GM12801 (cell line): ENCODE data around the gene NME7.

ENCODE experiments used
- CTCF ChIP-seq: IDR thresholded peaks from one replicate; pipeline ENCODE4 v1.5.1; 2011; ENCODE audit warnings: control low read depth; ENCODE audit not compliant: insufficient read length; ENCODE audit errors: extremely low read depth

NME7 gene

GRCh38 chr1:169100208-169100607 lies 267.4 kb downstream of the NME7 start:
- no peak for TF ChIP-seq CTCF

GRCh38 chr1:169099561-169099960 lies 268.0 kb downstream of the NME7 start:
- TF ChIP-seq CTCF = no peak

GRCh38 chr1:169098380-169098779 lies 269.2 kb downstream of the NME7 start:
- no peak for TF ChIP-seq CTCF

GRCh38 chr1:169094897-169095569 lies 272.6 kb downstream of the NME7 start:
- TF ChIP-seq CTCF = no peak

GRCh38 chr1:169092399-169092798 lies 275.2 kb downstream of the NME7 start:
- no peak for TF ChIP-seq CTCF

GRCh38 chr1:169091480-169091941 lies 276.1 kb downstream of the NME7 start:
- TF ChIP-seq CTCF = no peak

GRCh38 chr1:169090900-169091311 lies 276.7 kb downstream of the NME7 start:
- TF ChIP-seq CTCF = no peak
